Spleen (tissue), 7 donors: ENCODE measurements around the gene BSN.
"Not testable (repeated sequence)": the region's sequence is repeated elsewhere in the genome, so short reads cannot be mapped to it uniquely, and the experiment has no call there.

Experiments used
- POLR2A ChIP-seq, 3 donors: fragments of 450-650 bp; IDR thresholded peaks; one replicate each; pipeline ENCODE4 v1.5.1; 2017; ENCODE audit warnings: antibody characterized with exemption in 3 of 3, mild to moderate bottlenecking in 1 of 3
- TF ChIP-seq, protein P1 (sequence below), 11 experiments: fragments of 200-600 bp in 7 of 11; fragments of 450-650 bp in 4 of 11; sonication (generic) in 4 of 11; IDR thresholded peaks in 8 of 11; conservative IDR thresholded peaks in 3 of 11; 1 replicate in 7 of 11; 2 replicates in 4 of 11; pipeline versions ENCODE4 v1.4.0 to v1.8.0; 2016 to 2021; ENCODE audit warnings: antibody characterized with exemption in 11 of 11, inconsistent platforms in 4 of 11, mild to moderate bottlenecking in 1 of 11
- donor health status: DM: no; HTN: no; CAD: no; lungs with moderate emphysema.
- donor health status: DM: no; HTN: no; CAD: no.
- donor health status: DM: no; HTN: no; CAD: no.

DNA sequence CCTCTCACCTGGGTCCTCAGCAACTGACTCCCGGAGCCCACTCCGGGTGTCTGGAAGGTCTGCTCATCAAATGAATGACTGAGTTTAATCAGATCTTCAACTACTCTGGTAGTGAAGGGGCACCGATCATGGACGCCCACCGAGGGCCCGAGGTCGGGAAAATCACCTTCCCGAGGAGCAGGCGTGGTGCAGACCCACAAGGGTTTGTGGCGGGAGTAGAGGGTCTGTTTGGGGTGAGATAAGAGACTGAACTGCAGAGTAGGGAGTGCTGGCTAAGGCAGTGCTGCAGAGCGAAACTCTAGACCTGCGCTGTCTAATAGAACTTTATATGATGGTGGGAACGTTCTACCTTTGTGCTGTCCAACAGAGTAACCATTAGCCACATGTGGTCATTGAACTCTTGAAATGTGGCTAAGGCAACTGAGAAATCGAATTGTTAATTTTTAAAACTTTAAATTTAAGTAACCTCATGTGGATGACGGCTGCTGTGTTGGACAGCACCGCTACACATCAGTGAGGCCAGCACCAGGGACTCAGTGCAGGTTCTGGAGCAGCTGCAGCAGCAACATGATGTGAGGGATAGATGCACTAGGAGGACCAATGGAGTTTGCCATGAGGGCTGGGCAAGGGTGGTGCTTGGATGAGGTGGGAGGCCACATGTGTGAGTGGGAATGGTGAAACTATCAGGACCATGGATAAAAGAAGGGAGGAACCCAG, 135.8 kb downstream of the BSN start:
- not testable (repeated sequence) for TF ChIP-seq POLR2A (IDR thresholded peaks at IDR 0.05)
- TF ChIP-seq, protein P1, sequence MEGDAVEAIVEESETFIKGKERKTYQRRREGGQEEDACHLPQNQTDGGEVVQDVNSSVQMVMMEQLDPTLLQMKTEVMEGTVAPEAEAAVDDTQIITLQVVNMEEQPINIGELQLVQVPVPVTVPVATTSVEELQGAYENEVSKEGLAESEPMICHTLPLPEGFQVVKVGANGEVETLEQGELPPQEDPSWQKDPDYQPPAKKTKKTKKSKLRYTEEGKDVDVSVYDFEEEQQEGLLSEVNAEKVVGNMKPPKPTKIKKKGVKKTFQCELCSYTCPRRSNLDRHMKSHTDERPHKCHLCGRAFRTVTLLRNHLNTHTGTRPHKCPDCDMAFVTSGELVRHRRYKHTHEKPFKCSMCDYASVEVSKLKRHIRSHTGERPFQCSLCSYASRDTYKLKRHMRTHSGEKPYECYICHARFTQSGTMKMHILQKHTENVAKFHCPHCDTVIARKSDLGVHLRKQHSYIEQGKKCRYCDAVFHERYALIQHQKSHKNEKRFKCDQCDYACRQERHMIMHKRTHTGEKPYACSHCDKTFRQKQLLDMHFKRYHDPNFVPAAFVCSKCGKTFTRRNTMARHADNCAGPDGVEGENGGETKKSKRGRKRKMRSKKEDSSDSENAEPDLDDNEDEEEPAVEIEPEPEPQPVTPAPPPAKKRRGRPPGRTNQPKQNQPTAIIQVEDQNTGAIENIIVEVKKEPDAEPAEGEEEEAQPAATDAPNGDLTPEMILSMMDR (IDR thresholded peaks at IDR 0.05 in 8 of 11, conservative IDR thresholded peaks at IDR 0.05 in 3 of 11): not testable (repeated sequence)
